ENCODE results near the gene KLF18.
"Not testable (repeated sequence)": the region's sequence is repeated elsewhere in the genome, so short reads cannot be mapped to it uniquely, and the experiment has no call there.

Gene KLF18

DNA sequence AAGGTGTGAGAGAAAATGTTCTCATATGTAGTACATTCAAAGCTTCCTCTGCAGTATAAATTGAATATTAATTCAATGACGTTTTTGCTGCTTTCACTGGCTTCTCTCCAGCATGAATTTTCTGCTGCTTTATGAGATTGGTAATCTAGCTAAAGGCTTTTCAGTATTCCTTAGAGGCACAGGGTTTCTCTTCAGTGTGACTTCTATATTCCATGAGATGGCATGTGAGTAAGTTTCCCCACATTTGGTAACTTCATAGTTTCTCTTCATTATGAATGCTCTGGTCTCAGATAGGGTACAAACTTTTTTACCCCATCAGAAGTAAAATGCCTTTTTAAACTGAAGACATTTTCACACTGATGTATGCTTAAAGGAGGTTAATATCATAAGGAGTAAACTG is 10.4 kb upstream of the KLF18 start:
- no peaks in the 10 kb centered on the region for H4K20me1 ChIP-seq
- H3K9ac ChIP-seq: no peak overlapping the region
- peaks cover 4 to 19% (median 15%) of the 10 kb centered on the region in 10 experiments; a peak in 16 of 20 replicates for H3K4me1 ChIP-seq
- no peaks in the 10 kb centered on the region for H3K27me3 ChIP-seq
- no peak for TF ChIP-seq Cebpa-rat (IDR thresholded peaks at IDR 0.05)
- no peak overlapping the region for H3K27ac ChIP-seq
- H3K9me3 ChIP-seq (replicated peaks in 1 of 11): peaks cover 4 to 5% (median 4%) of the 10 kb centered on the region in 11 experiments; a peak in 20 of 22 replicates
- H3K4me2 ChIP-seq: no peak overlapping the region
- H3K36me3 ChIP-seq: no peaks in the 10 kb centered on the region
- H3K4me3 ChIP-seq: no peak overlapping the region

DNA sequence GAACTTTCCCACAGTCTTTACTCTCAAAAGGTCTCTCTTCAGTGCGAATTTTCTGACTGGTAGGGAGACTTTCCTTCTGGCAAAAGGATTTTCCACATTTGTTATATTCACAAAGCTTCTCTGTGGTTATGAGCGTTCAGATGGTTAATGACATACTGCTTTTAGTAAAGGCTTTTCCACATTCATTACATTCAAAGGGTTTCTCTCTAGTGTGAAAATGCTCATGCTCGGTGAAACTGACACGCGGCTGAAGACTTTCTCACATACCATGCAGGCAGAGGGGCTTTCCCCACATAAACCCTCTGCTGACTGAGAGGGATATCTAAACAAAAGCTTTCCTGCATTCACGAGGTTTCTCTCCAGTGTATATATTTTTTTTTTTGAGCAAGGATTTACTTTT is 9.9 kb upstream of the KLF18 start:
- Histone ChIP-seq H3K4me2 (no peak overlapping the region), H3K27ac (no peak overlapping the region), H3K4me3 (no peak overlapping the region), H3K27me3 (no peaks in the 10 kb centered on the region), H3K9ac (no peak overlapping the region), H4K20me1 (no peaks in the 10 kb centered on the region), H3K9me3 (replicated peaks in 1 of 11) (peaks cover 8 to 10% (median 9%) of the 10 kb centered on the region in 11 experiments), H3K4me1 (peaks cover 4 to 19% (median 15%) of the 10 kb centered on the region in 10 experiments; a peak in 16 of 20 replicates), H3K36me3 (no peaks in the 10 kb centered on the region)
- TF ChIP-seq Cebpa-rat (IDR thresholded peaks at IDR 0.05): no peak

DNA sequence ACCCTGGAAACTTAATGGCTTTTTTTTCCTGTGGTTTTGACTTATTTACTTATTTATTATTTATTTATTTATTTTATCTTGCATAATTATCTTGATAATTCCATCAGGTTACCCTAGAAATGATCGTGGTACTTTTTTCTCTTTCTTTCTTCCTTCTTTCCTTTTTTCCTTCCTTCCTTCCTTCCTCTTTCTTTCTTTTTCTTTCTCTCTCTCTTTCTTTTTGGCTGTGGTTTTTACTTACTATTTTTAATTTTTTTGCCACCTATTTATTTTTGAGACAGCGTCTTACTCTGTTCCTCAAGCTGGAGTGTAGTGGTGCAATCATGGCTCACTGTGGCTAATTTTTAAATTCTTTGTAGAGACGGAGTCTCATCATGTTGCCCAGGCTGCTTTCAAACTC is 6.2 kb upstream of the KLF18 start:
- H3K4me1 ChIP-seq: peaks cover 4 to 19% (median 15%) of the 10 kb centered on the region in 10 experiments; a peak in 16 of 20 replicates
- peak overlapping the region in 9 of 11 experiments; percentile 14 to 60 (median 39); a peak in 14 of 22 replicates for H3K4me2 ChIP-seq
- H4K20me1 ChIP-seq: no peaks in the 10 kb centered on the region
- peaks cover 38 to 42% (median 40%) of the 10 kb centered on the region in 11 experiments for H3K9me3 ChIP-seq (replicated peaks in 1 of 11)
- TF ChIP-seq Cebpa-rat (IDR thresholded peaks at IDR 0.05): no peak
- H3K9ac ChIP-seq: no peak overlapping the region
- H3K36me3 ChIP-seq: no peaks in the 10 kb centered on the region
- H3K4me3 ChIP-seq: no peak overlapping the region
- no peaks in the 10 kb centered on the region for H3K27me3 ChIP-seq
- no peak overlapping the region for H3K27ac ChIP-seq

DNA sequence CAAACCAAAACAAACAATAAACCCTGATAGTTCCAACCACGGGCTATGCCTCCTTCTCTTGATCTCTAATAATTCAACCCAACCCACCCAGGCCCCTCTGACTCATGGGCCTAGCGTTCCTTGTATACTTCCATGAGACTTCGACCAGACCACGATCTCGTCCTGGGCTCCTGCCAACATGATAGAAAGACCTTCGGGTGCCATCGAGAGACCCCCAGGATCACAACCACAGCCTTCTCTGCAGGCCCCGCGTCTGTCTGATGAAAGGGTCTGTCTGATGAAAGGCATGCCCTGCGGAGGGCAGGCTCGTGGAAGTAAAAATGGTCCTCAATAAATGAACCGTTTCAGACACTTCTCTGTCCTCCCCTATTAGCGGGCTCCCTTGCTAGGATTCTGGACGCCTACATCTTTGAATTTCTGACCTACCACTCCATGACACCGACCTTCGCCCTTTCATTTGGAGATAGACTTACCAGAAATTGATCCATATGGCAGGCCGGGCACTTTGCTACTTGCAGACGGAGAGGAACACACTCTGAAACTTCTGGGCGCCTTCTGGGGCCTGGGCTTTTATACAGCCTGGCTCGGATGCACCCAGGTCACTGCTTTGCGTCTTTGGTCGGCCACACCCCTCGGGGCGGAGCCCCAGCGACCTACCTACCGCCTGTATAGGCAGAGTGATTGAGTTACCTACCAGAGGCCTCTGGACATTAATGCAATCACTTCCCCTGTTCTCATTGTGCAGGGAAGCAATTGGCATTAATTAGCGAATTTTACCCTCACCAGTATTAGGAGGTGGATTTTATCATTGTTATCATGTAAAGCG is 5.3 kb upstream of the KLF18 start:
- peaks cover 4 to 19% (median 15%) of the 10 kb centered on the region in 10 experiments; a peak in 16 of 20 replicates for H3K4me1 ChIP-seq
- H3K27ac ChIP-seq: no peak overlapping the region
- no peaks in the 10 kb centered on the region for H3K27me3 ChIP-seq
- peaks cover 38 to 42% (median 40%) of the 10 kb centered on the region in 11 experiments for H3K9me3 ChIP-seq (replicated peaks in 1 of 11)
- no peaks in the 10 kb centered on the region for H4K20me1 ChIP-seq
- no peak overlapping the region for H3K4me3 ChIP-seq
- no peaks in the 10 kb centered on the region for H3K36me3 ChIP-seq
- no peak for TF ChIP-seq Cebpa-rat (IDR thresholded peaks at IDR 0.05)
- H3K9ac ChIP-seq: no peak overlapping the region
- H3K4me2 ChIP-seq: no peak overlapping the region; a peak in 1 of 22 replicates

DNA sequence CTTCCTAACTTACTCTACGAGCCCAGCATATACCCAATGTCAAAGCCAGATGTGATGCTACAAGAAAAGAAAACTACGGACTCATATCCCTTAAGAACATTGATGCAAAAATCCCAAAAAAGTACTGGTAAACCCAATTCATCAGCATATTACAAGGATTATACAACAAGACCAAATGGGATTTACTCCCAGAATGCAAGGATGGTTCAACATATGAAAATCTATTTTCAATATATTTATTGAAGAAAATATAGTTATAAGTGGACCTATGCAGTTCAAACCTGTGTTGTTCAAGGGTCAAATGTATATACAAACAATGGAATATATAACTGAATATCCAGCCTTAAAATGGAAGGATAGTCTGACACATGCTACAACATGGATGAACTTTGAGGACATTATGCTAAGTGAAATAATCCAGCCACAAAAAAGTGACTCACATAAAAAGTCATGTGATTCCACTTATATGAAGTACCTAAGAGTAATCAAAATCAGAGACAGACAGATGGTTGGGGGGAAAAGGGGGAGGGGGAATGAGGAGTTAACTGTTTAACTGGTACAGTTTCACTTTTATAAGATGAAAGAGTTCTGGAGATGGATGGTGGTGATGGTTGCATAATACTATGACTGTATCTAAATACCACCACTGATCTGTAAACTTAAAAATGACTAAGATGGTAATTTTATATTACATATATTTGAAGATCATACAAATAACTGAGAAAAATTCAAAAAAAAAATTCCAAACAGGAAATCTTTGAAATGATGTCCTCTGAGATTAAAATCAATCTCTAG is 3.7 kb upstream of the KLF18 start:
- H3K4me3 ChIP-seq: no peak overlapping the region
- H3K4me1 ChIP-seq: peaks cover 4 to 19% (median 15%) of the 10 kb centered on the region in 10 experiments; a peak in 16 of 20 replicates

DNA sequence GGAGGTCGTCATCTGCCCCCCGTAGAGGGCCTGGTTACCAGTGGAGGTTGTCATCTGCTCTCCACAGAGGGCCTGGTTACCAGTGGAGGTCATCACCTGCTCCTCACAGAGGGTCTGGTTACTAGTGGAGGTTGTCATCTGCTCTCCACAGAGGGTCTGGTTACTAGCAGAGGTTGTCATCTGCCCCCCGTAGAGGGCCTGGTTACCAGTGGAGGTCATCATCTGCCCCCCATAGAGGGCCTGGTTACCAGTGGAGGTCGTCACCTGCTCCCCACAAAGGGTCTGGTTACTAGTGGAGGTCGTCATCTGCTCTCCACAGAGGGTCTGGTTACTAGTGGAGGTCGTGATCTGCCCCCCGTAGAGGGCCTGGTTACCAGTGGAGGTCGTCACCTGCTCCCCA is 1.9 kb downstream of the KLF18 start:
- H3K27me3 ChIP-seq, H3K36me3 ChIP-seq, H3K4me3 ChIP-seq, H3K4me2 ChIP-seq, H3K9ac ChIP-seq, H3K27ac ChIP-seq, H3K4me1 ChIP-seq, H4K20me1 ChIP-seq: not testable (repeated sequence)
- peaks cover 12 to 15% (median 14%) of the 10 kb centered on the region in 11 experiments for H3K9me3 ChIP-seq (replicated peaks in 1 of 11)

More for the DNA sequence above, 3.7 kb upstream of the KLF18 start:
- H3K9ac ChIP-seq: no peak overlapping the region
- H3K27ac ChIP-seq: no peak overlapping the region
- TF ChIP-seq Cebpa-rat (IDR thresholded peaks at IDR 0.05): no peak
- H3K36me3 ChIP-seq: no peaks in the 10 kb centered on the region
- H4K20me1 ChIP-seq: no peaks in the 10 kb centered on the region
- H3K27me3 ChIP-seq: no peaks in the 10 kb centered on the region
- no peak overlapping the region for H3K4me2 ChIP-seq
- H3K9me3 ChIP-seq (replicated peaks in 1 of 11): peaks cover 38 to 42% (median 40%) of the 10 kb centered on the region in 11 experiments

DNA sequence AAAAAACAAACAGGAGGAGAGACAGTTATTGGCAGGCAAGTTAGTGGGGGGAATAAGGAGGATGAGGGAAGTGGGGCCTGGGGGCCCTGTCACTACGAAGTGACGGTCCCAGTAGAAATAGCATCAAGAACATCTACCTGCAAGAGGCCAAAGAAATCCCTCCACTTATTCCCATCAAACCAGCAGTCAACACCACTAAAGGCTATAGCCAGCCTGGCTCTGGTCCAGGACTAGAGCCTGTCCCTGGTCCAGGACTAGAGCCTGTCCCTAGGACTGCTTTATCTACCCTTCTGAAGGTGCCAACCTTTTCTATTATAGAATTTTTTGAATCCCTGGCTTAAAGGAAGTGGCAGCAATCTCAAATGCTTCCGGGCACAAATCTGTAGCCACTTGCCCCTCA is 3.2 kb downstream of the KLF18 start:
- Histone ChIP-seq H4K20me1 (no peaks in the 10 kb centered on the region), H3K27me3 (no peaks in the 10 kb centered on the region), H3K9ac (no peak overlapping the region), H3K4me2 (no peak overlapping the region), H3K27ac (no peak overlapping the region), H3K36me3 (no peaks in the 10 kb centered on the region), H3K9me3 (replicated peaks in 1 of 11) (peaks cover 0 to 2% (median 1%) of the 10 kb centered on the region in 11 experiments; a peak in 17 of 22 replicates), H3K4me3 (no peak overlapping the region), H3K4me1 (no peaks in the 10 kb centered on the region)
- no peak for TF ChIP-seq Cebpa-rat (IDR thresholded peaks at IDR 0.05)

DNA sequence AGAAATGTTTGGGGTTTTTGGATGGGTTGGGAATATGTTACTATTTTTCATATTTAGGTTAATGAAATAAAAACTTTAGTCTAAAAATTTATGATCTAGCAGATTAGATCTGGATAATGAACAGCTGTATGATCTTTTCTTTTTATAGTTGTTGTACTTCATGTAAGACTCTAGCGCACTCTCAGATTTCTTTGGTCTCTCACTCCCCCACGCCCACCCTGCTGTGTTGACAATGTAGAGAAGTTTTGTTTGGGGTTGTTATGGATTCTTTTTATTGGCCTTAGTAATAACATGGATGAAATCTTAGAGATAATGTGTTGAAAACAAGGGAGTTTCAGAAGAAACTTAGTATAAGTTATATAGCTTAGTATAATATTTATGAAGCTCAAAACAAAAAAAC is 5.5 kb downstream of the KLF18 start:
- H3K27me3 ChIP-seq: no peaks in the 10 kb centered on the region
- H3K9me3 ChIP-seq (replicated peaks in 1 of 11): no peaks in the 10 kb centered on the region; a peak in 1 of 22 replicates
- no peaks in the 10 kb centered on the region for H4K20me1 ChIP-seq
- H3K4me1 ChIP-seq: no peaks in the 10 kb centered on the region
- no peak overlapping the region for H3K4me2 ChIP-seq
- no peak overlapping the region for H3K4me3 ChIP-seq
- H3K9ac ChIP-seq: no peak overlapping the region
- H3K36me3 ChIP-seq: no peaks in the 10 kb centered on the region
- H3K27ac ChIP-seq: no peak overlapping the region
- no peak for TF ChIP-seq Cebpa-rat (IDR thresholded peaks at IDR 0.05)

DNA sequence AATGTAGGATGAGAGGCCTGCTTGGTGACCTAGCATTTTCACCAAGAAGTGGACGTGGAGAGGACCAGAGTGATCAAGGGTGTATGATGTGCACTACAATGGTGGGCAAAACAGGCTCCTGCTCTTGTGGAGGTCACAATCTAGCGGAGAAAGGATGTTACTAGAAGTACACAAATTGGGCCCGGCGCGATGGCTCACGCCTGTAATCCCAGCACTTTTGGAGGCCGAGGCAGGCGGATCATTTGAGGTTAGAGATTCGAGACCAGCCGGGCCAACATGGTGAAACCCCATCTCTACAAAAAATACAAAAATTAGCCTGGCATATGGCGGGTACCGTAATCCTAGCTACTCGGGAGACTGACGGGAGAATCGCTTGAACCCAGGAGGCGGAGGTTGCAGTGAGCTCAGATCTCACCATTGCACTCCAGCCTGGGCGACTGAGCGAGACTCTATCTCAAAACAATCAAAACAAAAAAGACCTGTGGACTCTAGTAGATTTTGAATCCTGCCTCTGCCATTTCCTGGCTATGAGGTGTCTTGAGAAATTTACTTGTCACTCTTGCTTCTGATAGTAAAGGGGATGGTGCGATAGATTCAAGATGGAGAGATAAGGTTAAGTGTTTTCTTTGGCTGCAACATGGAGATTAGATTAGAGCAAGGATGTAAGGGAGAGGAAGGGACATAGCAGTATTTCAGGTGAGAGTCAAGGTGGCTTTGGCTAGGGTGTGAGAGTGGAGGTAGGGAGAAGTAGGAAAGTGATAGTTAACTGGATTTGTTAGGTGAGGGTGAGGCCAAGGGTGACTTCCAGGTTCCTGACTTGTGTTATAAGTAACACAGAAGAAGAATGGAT is 7.1 kb downstream of the KLF18 start:
- no peak overlapping the region for H3K9ac ChIP-seq
- H3K36me3 ChIP-seq: no peaks in the 10 kb centered on the region
- no peak for TF ChIP-seq Cebpa-rat (IDR thresholded peaks at IDR 0.05)
- H3K4me3 ChIP-seq: no peak overlapping the region
- no peak overlapping the region for H3K27ac ChIP-seq
- no peak overlapping the region for H3K4me2 ChIP-seq
- no peaks in the 10 kb centered on the region for H4K20me1 ChIP-seq
- no peaks in the 10 kb centered on the region for H3K9me3 ChIP-seq (replicated peaks in 1 of 11)
- no peaks in the 10 kb centered on the region for H3K27me3 ChIP-seq
- H3K4me1 ChIP-seq: no peaks in the 10 kb centered on the region

All from BLaER1 treated with 17β-estradiol and CSF1 and Interleukin-3, amounts not matched to agents 10 nM and 100 nM (cell line).